ENCODE data around the gene TMEM101.
A peak's percentile ranks its signal among the peaks of the same experiment; 100 is the strongest.
"Not testable (repeated sequence)": the region's sequence is repeated elsewhere in the genome, so short reads cannot be mapped to it uniquely, and the experiment has no call there.

Gene TMEM101

GRCh38 chr17:43974382-43975266 lies 40.1 kb downstream of the TMEM101 start:
- no peak for DNase-seq (ENCODE audit: low read depth in 1 of 2, low spot score in 1 of 2)
- TF ChIP-seq JUND (IDR thresholded peaks at IDR 0.05; ENCODE audit: low read depth) = no peak
- in situ Hi-C loops (cut with HindIII; ENCODE audit: low pct_unique_long_range_greater_than_20kb, low sequenced_read_pairs) = no loop called here

GRCh38 chr17:43972444-43973212 lies 42.1 kb downstream of the TMEM101 start:
- in situ Hi-C loops (cut with HindIII; ENCODE audit: low pct_unique_long_range_greater_than_20kb, low sequenced_read_pairs); DNase-seq (ENCODE audit: low read depth in 1 of 2, low spot score in 1 of 2): not testable (repeated sequence)

- in situ Hi-C loops (cut with HindIII; ENCODE audit: low pct_unique_long_range_greater_than_20kb, low sequenced_read_pairs); DNase-seq (ENCODE audit: low read depth in 1 of 2, low spot score in 1 of 2): not testable (repeated sequence)
Observed at GRCh38 chr17:43971436-43971835, 43.3 kb downstream of the TMEM101 start.

- DNase-seq (ENCODE audit: low read depth in 1 of 2, low spot score in 1 of 2) = no peak
- no peak for TF ChIP-seq JUND (IDR thresholded peaks at IDR 0.05; ENCODE audit: low read depth)
- in situ Hi-C loops (cut with HindIII; ENCODE audit: low pct_unique_long_range_greater_than_20kb, low sequenced_read_pairs) = no loop called here
Observed at GRCh38 chr17:43970366-43970765, 44.4 kb downstream of the TMEM101 start.

- in situ Hi-C loops (cut with HindIII; ENCODE audit: low pct_unique_long_range_greater_than_20kb, low sequenced_read_pairs) = no loop called here
- no peak for DNase-seq (ENCODE audit: low read depth in 1 of 2, low spot score in 1 of 2)
- no peak for TF ChIP-seq JUND (IDR thresholded peaks at IDR 0.05; ENCODE audit: low read depth)
Observed at GRCh38 chr17:43967251-43967875, 47.4 kb downstream of the TMEM101 start.

- DNase-seq (ENCODE audit: low read depth in 1 of 2, low spot score in 1 of 2) = peak in 1 of 2 experiments; percentile 19
- in situ Hi-C loops (cut with HindIII; ENCODE audit: low pct_unique_long_range_greater_than_20kb, low sequenced_read_pairs) = no loop called here
- TF ChIP-seq JUND (IDR thresholded peaks at IDR 0.05; ENCODE audit: low read depth) = no peak
Observed at GRCh38 chr17:43966276-43966675, 48.5 kb downstream of the TMEM101 start.

GRCh38 chr17:43962479-43962878 lies 52.3 kb downstream of the TMEM101 start:
- no peak for TF ChIP-seq JUND (IDR thresholded peaks at IDR 0.05; ENCODE audit: low read depth)

GRCh38 chr17:43961954-43962353 lies 52.8 kb downstream of the TMEM101 start:
- DNase-seq (ENCODE audit: low read depth in 1 of 2, low spot score in 1 of 2) = no peak
- in situ Hi-C loops (cut with HindIII; ENCODE audit: low pct_unique_long_range_greater_than_20kb, low sequenced_read_pairs) = no loop called here
- TF ChIP-seq JUND (IDR thresholded peaks at IDR 0.05; ENCODE audit: low read depth) = no peak

More at GRCh38 chr17:43962479-43962878, 52.3 kb downstream of the TMEM101 start:
- no peak for DNase-seq (ENCODE audit: low read depth in 1 of 2, low spot score in 1 of 2)
- in situ Hi-C loops (cut with HindIII; ENCODE audit: low pct_unique_long_range_greater_than_20kb, low sequenced_read_pairs) = no loop called here

- in situ Hi-C loops (cut with HindIII; ENCODE audit: low pct_unique_long_range_greater_than_20kb, low sequenced_read_pairs); DNase-seq (ENCODE audit: low read depth in 1 of 2, low spot score in 1 of 2): not testable (repeated sequence)
Observed at GRCh38 chr17:43961292-43961691, 53.5 kb downstream of the TMEM101 start.
